Stimulated activated effector memory CD8-positive, alpha-beta T cell treated with anti-CD3 and anti-CD28 coated beads, Interleukin-12 subunit alpha, Interleukin-12 subunit beta, amount 100 ng/mL, for 72 hours (primary cell): ENCODE data around the gene MTFR2.
A peak's percentile ranks its signal among the peaks of the same experiment; 100 is the strongest.

Source experiments
- ATAC-seq: fragments of 150-1000 bp; cut with Tn5 transposase; 2 replicates; pipeline ENCODE4 v1.10.0; 2021
- DNase-seq, 2 donors: peaks; one replicate each; pipeline ENCODE4 v3.0.0; 2021 to 2022; ENCODE audit warnings: low spot score in 2 of 2
- H3K27ac Mint-ChIP-seq: one replicate; pipeline ENCODE4 v1.8.0; 2022; ENCODE audit warnings: mild to moderate bottlenecking, mixed read lengths
- H3K36me3 Mint-ChIP-seq: one replicate; pipeline ENCODE4 v1.8.0; 2022; ENCODE audit warnings: mild to moderate bottlenecking, mixed read lengths
- H3K4me1 Mint-ChIP-seq: one replicate; pipeline ENCODE4 v1.8.0; 2022; ENCODE audit warnings: mixed read lengths
- H3K4me3 Mint-ChIP-seq: one replicate; pipeline ENCODE4 v1.8.0; 2022; ENCODE audit warnings: mild to moderate bottlenecking, mixed read lengths
- H3K9me3 Mint-ChIP-seq: one replicate; pipeline ENCODE4 v1.8.0; 2022; ENCODE audit warnings: mixed read lengths

Gene MTFR2

DNA sequence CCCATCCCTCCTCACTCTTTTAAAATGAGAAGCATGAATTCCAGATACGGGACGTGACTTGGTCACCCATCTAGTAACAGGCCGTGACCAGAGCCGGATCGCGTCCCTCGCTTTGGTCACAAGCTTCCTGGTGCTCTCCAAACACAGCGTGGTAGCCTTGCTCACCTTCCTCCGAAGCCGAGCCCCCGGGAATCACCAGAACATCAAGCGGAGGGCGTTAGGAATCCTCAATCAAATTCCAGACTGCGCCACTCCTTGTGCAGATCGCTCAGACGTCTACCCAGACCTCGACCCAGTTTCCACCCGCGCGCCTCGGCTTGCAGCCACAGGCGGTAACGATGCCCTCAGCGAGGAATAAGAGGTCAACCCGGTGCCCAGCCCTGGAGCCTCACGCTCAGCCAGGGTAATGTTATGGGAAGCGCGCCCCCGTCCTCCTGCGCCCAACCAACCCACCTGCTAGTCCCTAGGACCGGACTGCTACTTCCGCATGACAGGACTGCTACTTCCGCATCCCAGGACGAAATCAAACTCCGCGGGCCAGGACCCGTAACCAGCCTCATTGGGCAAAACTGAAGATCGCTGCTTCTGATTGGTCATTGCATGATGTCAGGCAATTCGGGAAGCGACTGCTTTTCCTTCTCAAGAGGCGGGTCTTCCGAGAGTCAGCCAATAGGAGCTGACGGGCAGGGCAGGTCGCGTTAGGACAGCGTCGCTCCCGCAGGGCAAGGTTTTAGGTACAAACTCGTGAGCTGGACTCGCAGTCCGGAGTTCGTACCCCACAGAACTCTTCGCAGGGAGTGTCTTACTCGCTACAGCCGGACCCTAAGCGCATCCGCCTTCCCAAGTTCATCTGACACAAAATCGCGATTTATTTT lies at the start of gene MTFR2:
MTFR2 (minus strand) TSS at position 501 of the 875 bp plus-strand sequence. CDS start 1,212 bp downstream, outside the sequence.
- peaks cover 52% of the 10 kb centered on the region for H3K4me1 Mint-ChIP-seq
- peaks cover 70% of the 10 kb centered on the region for H3K36me3 Mint-ChIP-seq
- peak; percentile 72 to 94 for DNase-seq
- peak within 1 kb of the TSS; percentile 97 for H3K27ac Mint-ChIP-seq
- H3K4me3 Mint-ChIP-seq = peak within 1 kb of the TSS; percentile 97
- no peaks in the 10 kb centered on the region for H3K9me3 Mint-ChIP-seq
- peak; percentile 97 for ATAC-seq

DNA sequence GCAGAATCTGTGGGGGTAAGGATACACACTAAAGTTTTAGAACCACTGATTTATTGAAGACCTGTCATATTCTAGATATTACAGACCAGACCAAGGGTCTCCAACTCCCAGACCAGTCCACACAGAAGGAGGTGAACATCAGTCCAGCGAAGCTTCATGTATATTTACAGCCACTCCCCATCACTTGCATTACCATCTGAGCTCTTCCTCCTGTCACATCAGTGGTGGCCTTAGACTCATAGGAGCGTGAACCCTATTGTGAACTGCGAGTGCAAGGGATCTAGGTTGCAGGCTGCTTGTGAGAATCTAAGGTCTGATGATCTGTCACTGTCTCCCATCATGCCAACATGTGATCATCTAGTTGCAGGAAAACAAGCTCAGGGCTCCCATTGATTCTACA lies 44.5 kb upstream of the MTFR2 start:
- ATAC-seq (no peak), DNase-seq (no peak)
- Mint-ChIP-seq H3K36me3 (peaks cover 13% of the 10 kb centered on the region), H3K9me3 (no peaks in the 10 kb centered on the region), H3K27ac (no peak overlapping the region), H3K4me3 (no peak overlapping the region), H3K4me1 (peaks cover 16% of the 10 kb centered on the region)

DNA sequence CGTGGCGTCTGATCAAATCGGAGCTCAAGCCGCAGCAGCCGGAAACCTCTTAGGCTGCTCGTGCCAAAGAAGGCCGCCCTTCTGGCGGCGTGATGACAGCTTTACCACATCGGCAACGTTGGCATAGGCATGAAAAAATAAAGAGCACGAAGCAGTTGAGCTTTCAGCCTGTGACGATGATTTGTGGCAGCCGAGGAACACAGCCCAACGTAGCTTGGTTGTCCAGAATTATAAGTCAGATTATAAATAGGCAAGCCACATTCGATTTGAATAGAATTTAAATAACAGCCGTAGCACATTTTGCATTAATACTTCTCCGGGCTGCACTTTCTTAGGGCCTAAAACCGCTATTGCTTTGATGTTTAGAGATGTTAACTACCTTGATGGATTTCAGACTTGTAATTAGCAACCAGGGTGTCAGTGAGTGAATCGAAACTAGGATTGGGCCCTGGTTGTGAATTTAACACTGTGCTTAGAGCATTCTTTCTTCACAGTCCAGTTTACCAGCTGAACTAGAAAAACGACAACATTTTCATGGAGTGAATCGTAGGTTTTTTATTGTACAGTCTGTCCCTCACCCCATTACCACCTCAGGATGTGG lies 40.4 kb upstream of the MTFR2 start:
- DNase-seq (peak; percentile 43 to 83), ATAC-seq (peak; percentile 70)
- peaks cover 41% of the 10 kb centered on the region for H3K4me1 Mint-ChIP-seq
- peak overlapping the region; percentile 99 for H3K4me3 Mint-ChIP-seq
- peak overlapping the region; percentile 100 for H3K27ac Mint-ChIP-seq
- H3K9me3 Mint-ChIP-seq = no peaks in the 10 kb centered on the region
- peaks cover 49% of the 10 kb centered on the region for H3K36me3 Mint-ChIP-seq

DNA sequence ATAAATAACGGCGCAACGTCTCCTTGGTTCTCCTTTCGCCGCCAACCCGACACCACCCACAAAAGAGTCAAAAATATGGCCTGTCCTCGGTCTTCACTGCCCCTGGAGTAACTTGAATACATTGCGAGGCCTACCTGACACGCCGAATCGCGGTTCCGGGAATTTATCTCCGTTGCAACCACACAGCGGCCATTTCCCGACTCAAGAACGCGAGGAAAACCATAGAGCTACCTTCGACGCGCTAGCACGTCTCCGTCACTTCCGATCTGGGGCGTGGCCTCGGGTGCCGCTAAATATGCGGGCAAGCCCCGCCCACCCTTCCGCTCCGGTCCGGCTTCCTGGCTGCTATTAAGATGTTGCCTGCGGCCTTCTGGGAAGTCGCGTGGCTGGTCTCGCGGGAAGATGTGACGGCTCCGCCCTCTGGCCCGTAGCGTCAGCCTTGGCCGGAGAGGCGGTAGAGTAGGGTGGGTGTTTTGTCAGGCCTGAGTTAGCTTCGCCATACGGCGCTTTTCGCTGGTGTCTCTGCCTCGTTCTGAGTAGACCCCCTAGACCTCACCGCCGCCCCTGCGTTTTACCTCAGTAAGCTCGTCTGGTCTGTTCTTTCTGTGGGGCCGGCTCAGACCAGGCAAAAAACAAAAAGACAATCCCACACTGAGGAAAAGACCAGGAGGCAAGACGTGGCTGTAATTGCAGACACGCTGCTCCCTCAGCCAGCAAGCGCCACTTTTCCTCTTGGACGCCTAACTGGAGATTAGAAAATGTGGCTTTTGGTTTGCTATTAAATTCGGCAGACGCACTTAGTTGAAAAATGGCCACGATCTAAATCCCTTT lies 39.7 kb upstream of the MTFR2 start, which contains the start of gene BCLAF1:
BCLAF1 (minus strand) TSS at position 268 of the 831 bp plus-strand sequence. CDS start 9,980 bp downstream, outside the sequence.
- Mint-ChIP-seq H3K4me3 (peak within 1 kb of the TSS; percentile 99), H3K27ac (peak within 1 kb of the TSS; percentile 100), H3K36me3 (peaks cover 56% of the 10 kb centered on the region), H3K4me1 (peaks cover 48% of the 10 kb centered on the region), H3K9me3 (no peaks in the 10 kb centered on the region)
- DNase-seq (peak; percentile 98 to 100), ATAC-seq (peak; percentile 89)

DNA sequence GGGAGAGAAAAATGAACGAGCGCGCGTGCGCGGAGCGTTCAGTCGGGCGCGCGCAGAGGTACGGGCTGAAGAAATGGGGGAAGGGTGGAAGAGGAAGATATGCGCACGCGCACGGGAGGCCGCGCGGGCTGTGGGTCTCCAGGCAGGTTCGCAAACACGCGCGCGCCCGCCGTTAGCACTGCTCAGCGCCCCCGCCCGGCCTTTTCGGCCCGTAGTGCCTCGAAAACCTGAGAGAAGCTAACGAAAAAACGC lies 39.1 kb upstream of the MTFR2 start:
- ATAC-seq (peak; percentile 68), DNase-seq (peak; percentile 89 to 95)
- H3K4me1 Mint-ChIP-seq = peaks cover 54% of the 10 kb centered on the region
- H3K9me3 Mint-ChIP-seq = no peaks in the 10 kb centered on the region
- H3K4me3 Mint-ChIP-seq = peak overlapping the region; percentile 99
- H3K36me3 Mint-ChIP-seq = peaks cover 61% of the 10 kb centered on the region
- H3K27ac Mint-ChIP-seq = peak overlapping the region; percentile 100

DNA sequence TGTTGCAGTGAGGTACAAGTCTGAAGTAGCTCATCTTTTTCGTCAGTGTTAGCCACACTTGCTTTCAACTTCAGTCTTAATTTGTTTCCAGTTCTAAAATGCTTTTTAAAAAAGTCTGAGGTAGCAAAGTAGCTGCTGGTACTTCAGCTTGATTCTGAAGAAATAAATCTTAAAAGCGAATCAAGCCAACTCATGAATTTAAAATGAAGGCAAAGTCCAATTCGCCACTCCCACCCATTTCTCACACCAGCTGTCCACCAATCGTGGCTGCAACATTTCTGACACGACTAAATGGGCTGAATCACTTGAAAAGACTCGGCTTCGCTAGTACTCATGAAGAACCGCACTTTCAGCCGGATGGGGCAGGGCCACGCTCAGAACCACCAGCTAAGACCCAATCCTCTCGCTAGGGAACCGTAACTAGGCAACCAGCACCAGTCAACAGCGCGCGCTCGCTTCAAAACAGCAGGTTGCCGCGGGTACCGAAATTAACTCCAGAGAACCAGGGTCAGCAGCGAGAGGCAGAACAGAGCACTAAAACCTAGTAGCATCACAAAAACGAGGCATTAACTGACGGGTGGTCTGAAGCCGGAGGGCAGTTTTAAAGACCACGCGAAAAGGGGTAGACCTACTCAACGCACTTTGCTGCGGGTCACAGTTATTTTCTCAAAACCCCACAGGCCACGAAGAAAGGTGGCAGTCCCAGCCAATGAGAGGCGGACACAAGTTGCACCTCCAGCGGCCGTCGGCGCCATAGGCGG lies 38.6 kb upstream of the MTFR2 start:
- DNase-seq = peak; percentile 63 to 90
- no peaks in the 10 kb centered on the region for H3K9me3 Mint-ChIP-seq
- peaks cover 57% of the 10 kb centered on the region for H3K4me1 Mint-ChIP-seq
- peaks cover 65% of the 10 kb centered on the region for H3K36me3 Mint-ChIP-seq
- peak; percentile 79 for ATAC-seq
- H3K27ac Mint-ChIP-seq = peak overlapping the region; percentile 100
- H3K4me3 Mint-ChIP-seq = peak overlapping the region; percentile 99

DNA sequence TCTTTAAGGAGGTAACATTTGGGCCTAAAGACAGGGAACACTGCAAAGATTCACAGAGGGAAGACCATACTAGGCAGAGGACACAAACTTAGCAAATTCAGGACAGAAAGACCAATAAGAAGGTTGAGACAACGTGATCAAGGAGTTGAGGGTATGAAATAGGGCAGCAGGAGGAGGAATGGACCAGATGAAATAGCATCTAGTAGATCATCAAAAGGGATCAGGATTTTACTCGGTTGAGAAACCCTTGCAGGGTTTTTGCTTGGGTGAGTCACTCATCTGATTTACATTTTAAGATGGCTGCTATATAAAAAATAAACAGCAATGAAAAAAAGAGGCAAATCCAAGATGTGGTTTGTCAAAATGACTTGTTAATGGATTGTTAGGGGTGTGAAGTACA lies 34.8 kb upstream of the MTFR2 start:
- Mint-ChIP-seq H3K4me3 (peak overlapping the region; percentile 99), H3K27ac (peak overlapping the region; percentile 67), H3K4me1 (peaks cover 72% of the 10 kb centered on the region), H3K9me3 (no peaks in the 10 kb centered on the region), H3K36me3 (peaks cover 91% of the 10 kb centered on the region)
- DNase-seq (no peak), ATAC-seq (no peak)

DNA sequence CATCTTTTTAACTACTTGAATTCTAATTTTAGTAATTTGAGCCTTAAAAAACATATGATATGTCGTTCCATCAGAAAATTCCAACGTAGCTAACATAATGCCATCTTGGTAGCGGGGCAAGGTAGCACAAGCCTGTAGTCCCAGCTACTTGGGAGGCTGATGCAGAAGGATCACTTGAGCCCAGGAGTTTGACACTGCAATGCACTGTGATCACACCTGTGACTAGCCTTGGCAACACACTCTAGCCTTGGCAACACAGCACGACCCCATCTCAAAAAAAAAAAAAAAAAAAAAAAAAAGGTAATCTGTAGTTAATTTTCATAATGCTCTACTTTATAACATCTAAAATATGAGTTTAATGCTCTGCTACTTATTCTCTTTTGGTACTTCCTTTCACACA lies 32.8 kb upstream of the MTFR2 start:
- peak overlapping the region; percentile 99 for H3K4me3 Mint-ChIP-seq
- H3K9me3 Mint-ChIP-seq = no peaks in the 10 kb centered on the region
- peaks cover 91% of the 10 kb centered on the region for H3K36me3 Mint-ChIP-seq
- DNase-seq (no peak), ATAC-seq (no peak)
- H3K4me1 Mint-ChIP-seq = peaks cover 62% of the 10 kb centered on the region
- H3K27ac Mint-ChIP-seq = peak overlapping the region; percentile 69

DNA sequence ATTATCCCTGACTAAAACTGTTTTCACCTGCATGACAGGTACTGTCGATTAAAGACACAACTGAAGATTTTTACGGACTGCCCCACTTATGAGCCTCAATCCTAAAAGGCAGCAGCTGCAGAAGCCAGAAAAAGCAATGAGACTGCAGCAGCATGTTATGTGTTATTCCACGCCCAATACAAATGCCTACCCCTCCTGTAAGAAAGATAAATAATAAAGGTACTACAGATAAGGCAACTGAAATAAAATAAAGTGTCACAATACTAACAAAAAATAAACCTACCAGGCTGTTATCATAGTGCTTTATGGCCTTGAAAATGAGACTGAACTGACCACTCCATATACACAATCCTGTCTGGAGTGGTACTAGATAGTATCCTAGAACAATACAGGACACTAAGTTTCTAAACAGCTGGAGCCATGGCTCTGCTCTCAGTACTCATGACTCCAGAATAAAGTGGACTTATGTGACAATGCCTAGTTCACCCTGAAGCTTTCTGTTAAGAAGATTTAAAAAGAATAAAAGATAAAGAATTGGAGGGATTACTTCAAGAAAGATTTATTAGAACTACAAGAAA lies 30.0 kb upstream of the MTFR2 start:
- peaks cover 50% of the 10 kb centered on the region for H3K4me1 Mint-ChIP-seq
- no peak overlapping the region for H3K4me3 Mint-ChIP-seq
- no peaks in the 10 kb centered on the region for H3K9me3 Mint-ChIP-seq
- DNase-seq (no peak), ATAC-seq (no peak)
- H3K36me3 Mint-ChIP-seq = peaks cover 96% of the 10 kb centered on the region
- H3K27ac Mint-ChIP-seq = no peak overlapping the region

DNA sequence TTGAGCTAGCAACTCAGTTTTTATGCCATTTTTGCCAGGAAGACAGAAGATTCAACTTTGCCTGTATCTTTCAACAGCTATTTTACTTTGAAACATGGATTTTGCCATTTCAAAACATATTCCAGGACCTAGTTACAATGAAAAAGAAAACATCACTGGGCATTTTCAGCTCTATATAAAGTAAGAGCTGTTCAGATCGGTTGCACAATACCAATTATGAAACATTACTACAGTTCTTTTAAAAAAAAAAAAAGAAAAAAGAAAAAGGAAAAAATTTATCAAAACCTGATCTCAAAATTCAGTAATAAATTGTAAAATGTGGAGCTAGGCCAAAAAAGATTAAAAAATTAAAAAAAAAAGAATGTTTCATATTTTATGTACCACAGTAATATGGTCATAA lies 24.0 kb upstream of the MTFR2 start:
- Mint-ChIP-seq H3K4me3 (no peak overlapping the region), H3K9me3 (no peaks in the 10 kb centered on the region), H3K27ac (no peak overlapping the region), H3K36me3 (peaks cover 100% of the 10 kb centered on the region), H3K4me1 (peaks cover 20% of the 10 kb centered on the region)
- DNase-seq (no peak), ATAC-seq (no peak)

DNA sequence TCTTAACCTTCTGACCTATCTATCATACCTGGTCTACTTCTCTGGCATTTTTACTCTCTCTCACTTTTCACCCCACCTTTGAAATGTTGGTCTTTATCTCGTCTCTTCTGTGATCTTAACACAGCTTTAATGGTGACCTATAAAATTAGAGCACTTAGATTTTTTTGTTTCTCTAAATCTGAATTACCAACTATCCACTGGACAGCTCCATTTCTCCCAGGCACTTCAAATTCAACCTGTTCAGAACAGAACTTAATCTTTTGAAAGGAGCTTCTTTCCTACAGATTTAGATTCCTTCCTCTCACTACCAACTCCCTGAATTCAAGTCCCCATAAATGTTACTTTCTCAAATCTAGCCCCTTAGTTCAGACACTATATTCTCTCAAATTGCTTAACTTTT lies 15.0 kb upstream of the MTFR2 start:
- H3K36me3 Mint-ChIP-seq = peaks cover 100% of the 10 kb centered on the region

DNA sequence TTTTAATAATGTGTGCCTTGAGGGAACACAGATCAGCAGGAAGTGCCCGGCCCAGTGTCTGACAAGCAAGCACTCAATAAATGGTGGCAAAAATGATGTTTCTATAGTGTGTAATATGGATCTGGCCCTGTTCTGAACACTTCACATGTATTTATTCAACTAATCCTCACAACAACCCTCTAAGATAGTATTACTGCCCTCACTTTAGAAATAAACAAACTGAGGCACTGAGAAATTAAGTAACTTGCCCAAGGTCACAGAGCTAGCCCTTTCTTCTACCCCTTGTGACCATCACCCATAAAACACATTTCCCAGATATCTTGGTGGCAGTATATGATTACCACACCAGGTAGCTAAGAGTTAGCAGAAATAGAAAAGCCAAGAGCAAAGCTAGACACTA lies 12.8 kb upstream of the MTFR2 start:
- no peak overlapping the region for H3K4me3 Mint-ChIP-seq
- no peak for ATAC-seq
- H3K9me3 Mint-ChIP-seq = no peaks in the 10 kb centered on the region
- no peak for DNase-seq
- H3K27ac Mint-ChIP-seq = no peak overlapping the region
- peaks cover 14% of the 10 kb centered on the region for H3K4me1 Mint-ChIP-seq
- H3K36me3 Mint-ChIP-seq = peaks cover 100% of the 10 kb centered on the region

More for the DNA sequence above, 15.0 kb upstream of the MTFR2 start:
- Mint-ChIP-seq H3K9me3 (no peaks in the 10 kb centered on the region), H3K27ac (peak overlapping the region; percentile 35), H3K4me3 (no peak overlapping the region), H3K4me1 (peaks cover 14% of the 10 kb centered on the region)
- ATAC-seq (no peak), DNase-seq (no peak)

DNA sequence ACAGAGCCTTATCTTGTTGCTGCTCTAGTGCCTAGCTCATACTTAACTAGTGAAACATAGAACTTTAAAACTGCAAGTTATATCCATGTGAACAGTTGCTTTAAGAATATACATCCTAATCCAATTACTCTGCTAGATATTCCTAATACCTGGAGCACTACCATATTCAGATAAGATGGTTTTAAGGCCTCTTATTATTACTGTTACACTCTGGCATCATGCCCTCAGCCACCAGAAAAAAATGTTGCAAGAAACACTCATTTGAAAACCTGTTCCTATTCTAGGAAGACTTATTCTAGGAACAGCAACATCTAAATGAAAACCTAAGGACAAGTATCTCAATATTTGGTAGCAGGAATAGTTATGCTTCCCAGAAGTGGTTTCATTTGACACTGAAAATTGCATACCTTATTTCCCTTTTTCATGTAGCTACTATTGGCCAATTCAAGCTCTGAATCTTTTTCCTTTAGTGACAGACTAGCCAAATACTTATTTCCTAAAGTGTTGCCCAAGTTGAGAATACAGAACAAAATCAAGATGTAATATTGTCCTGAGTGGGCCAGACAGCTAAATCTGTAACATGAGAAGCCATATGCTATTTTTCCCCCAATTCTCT lies 4.8 kb upstream of the MTFR2 start:
- Mint-ChIP-seq H3K4me1 (peaks cover 31% of the 10 kb centered on the region), H3K9me3 (no peaks in the 10 kb centered on the region), H3K4me3 (no peak overlapping the region), H3K36me3 (peaks cover 88% of the 10 kb centered on the region), H3K27ac (peak overlapping the region; percentile 11)
- DNase-seq (no peak), ATAC-seq (no peak)

DNA sequence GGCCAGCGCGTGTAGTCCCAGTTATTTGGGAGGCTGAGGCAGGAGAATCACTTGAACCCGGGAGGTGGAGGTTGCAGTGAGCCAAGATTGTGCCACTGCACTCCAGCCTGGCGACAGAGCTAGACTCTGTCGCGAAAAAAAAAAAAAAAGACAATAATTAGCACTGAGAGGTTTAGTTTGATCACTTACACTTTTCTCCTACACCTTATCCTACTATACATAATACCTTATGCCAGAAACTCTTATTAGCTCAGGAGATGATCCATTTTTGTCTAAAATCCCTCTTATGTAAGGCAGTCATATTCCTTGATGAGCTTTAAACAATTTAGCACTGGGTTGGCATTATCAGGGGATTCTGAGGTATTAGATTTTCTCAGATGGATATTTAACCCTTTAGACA lies 3.6 kb upstream of the MTFR2 start:
- no peak for DNase-seq

More for the DNA sequence above, 3.6 kb upstream of the MTFR2 start:
- no peak for ATAC-seq
- Mint-ChIP-seq H3K9me3 (no peaks in the 10 kb centered on the region), H3K36me3 (peaks cover 84% of the 10 kb centered on the region), H3K27ac (no peak overlapping the region), H3K4me3 (no peak overlapping the region), H3K4me1 (peaks cover 43% of the 10 kb centered on the region)
